Stomach smooth muscle (tissue), 2 donors: ENCODE measurements around the gene PUS7.
"Not testable (repeated sequence)": the region's sequence is repeated elsewhere in the genome, so short reads cannot be mapped to it uniquely, and the experiment has no call there.

Experiments
- H3K27ac ChIP-seq: one replicate; pipeline ENCODE4 v1.7.0; 2013; ENCODE audit warnings: mild to moderate bottlenecking, low read length, inconsistent platforms
- H3K27me3 ChIP-seq, 2 donors: one replicate each; pipeline ENCODE4 v1.7.0; 2013; ENCODE audit warnings: low read length in 2 of 2; ENCODE audit not compliant: insufficient read depth in 2 of 2, control insufficient read depth in 1 of 2
- H3K36me3 ChIP-seq, 2 donors: one replicate each; pipeline ENCODE4 v1.7.0; 2013; ENCODE audit warnings: low read length in 2 of 2; ENCODE audit not compliant: control insufficient read depth in 2 of 2, insufficient read depth in 2 of 2
- H3K4me1 ChIP-seq: one replicate; pipeline ENCODE4 v1.7.0; 2013; ENCODE audit warnings: low read length; ENCODE audit not compliant: control insufficient read depth, insufficient read depth
- H3K4me3 ChIP-seq, 2 donors: one replicate each; pipeline ENCODE4 v1.7.0; 2013; ENCODE audit warnings: low read length in 2 of 2
- H3K9ac ChIP-seq, 2 donors: one replicate each; pipeline ENCODE4 v1.7.0; 2013; ENCODE audit warnings: low read length in 2 of 2, mild to moderate bottlenecking in 1 of 2
- H3K9me3 ChIP-seq, 2 donors: one replicate each; pipeline ENCODE4 v1.7.0; 2013; ENCODE audit warnings: low read length in 2 of 2; ENCODE audit not compliant: control insufficient read depth in 2 of 2
- donor health status: healthy.
- donor health status: Pancreatic carcinoma.

PUS7 gene

DNA sequence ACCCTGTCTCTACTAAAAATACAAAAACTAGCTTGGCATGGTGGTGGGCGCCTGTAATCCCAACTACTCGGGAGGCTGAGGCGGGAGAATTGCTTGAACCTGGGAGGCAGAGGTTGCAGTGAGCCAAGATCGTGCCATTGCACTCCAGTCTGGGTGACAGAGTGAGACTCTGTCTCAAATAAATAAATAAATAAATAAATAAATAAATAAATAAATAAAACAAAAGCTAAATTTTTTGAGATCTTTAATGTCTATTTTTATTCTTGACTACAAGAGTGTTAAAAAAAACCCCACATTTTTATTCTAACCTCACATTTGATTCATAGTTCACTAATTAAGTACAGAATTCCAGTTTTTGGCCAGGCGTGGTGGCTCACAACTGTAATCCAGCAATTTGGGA is 5.7 kb upstream of the PUS7 start:
- H3K9me3 ChIP-seq, H3K27ac ChIP-seq, H3K36me3 ChIP-seq, H3K27me3 ChIP-seq, H3K9ac ChIP-seq, H3K4me3 ChIP-seq, H3K4me1 ChIP-seq: not testable (repeated sequence)

DNA sequence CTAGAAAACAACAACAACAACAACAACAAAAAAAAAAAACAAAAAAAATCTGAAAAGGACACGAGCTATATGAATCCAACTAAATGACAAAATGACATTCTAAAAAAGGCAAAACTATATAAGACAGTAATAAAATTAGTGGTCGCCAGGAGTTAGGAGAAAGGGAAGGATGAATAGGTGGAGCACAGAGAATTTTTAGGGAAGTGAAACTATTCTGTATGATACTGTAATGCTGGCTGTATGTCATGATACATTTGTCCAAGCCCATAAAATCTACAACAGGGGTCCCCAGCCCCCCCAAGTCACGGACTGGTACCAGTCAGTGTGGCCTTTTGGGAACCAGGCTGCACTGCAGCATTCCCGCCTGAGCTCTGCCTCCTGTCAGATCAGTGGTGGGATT is 2.8 kb upstream of the PUS7 start:
- H3K4me1 ChIP-seq, result peaks cover 11% of the 10 kb centered on the region
- H3K27ac ChIP-seq, result no peak overlapping the region
- H3K27me3 ChIP-seq, result no peaks in the 10 kb centered on the region
- H3K4me3 ChIP-seq, result no peak overlapping the region
- H3K36me3 ChIP-seq, result no peaks in the 10 kb centered on the region
- H3K9me3 ChIP-seq, result no peaks in the 10 kb centered on the region
- no peak overlapping the region for H3K9ac ChIP-seq

DNA sequence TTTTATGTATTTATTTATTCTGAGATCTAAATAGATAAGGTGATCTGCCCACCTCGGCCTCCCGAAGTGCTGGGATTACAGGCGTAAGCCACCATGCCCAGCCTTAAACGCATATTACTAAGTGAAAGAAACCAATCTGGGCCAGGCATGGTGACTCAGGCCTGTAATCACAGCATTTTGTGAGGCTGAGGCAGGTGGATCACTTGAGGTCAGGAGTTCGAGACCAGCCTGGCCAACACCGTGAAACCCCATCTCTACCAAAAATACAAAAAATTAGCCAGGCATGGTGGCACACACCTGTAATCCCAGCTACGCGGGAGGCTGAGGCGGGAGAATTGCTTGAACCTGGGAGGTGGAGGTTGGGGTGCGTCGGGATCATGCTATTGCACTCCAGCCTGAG is 2.4 kb upstream of the PUS7 start:
- H3K36me3 ChIP-seq, H3K27me3 ChIP-seq, H3K9me3 ChIP-seq, H3K4me3 ChIP-seq, H3K9ac ChIP-seq, H3K27ac ChIP-seq: not testable (repeated sequence)
- peaks cover 11% of the 10 kb centered on the region for H3K4me1 ChIP-seq

DNA sequence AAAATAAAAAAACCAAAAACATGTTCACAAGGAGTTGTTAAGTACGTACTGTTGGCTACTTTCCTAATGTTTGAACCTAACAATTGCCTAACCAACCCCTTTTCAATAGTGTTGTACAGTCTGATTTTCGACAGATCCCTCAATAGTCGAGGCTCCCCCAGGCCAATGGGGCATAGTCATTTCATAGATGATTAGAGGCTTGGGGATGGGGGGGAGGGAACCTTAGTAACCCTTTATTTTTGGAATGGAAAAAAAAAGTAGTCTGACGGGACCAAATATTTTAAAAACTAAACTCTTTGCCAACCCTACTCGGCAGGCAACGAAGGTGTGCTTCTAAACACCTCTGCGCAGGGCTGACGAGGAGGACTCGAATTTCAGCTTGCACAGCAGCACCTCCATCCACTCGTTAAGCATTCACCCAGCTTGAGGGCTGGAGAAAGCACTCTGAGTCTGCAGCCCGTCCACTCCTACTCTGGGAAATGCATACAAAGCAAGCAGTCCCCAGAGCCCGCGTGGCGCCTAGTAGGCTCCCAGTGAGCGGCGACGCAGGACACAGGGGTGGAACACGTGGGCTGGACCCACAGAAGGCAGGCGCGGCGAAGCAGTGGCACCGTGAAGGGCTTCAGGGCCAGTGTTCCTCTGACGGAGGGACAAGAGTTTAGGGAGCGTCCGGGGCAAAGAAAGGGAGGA is 899 bp downstream of the PUS7 start:
- peak overlapping the region; percentile 83 to 94 for H3K4me3 ChIP-seq
- H3K27me3 ChIP-seq, result no peaks in the 10 kb centered on the region

DNA sequence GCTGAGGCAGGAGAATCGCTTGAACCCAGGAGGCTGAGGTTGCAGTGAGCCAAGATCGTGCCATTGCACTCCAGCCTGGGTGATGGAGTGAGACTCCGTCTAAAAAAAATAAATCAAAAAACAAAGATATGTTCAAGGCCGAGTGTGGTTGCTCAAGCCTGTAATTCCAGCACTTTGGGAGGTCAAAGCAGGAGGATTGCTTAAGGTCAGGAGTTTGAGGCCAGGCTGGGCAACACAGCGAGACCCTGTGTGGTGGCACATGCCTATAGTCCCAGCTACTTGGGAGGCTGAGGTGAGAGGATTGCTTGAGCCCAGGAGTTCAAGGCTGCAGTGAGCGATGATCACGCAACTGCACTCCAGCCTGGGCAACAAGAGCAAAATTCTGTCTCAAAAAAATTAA is 1.5 kb downstream of the PUS7 start:
- H3K27ac ChIP-seq, H3K4me3 ChIP-seq: not testable (repeated sequence)

More for the DNA sequence above, 899 bp downstream of the PUS7 start:
- Histone ChIP-seq H3K9me3 (no peaks in the 10 kb centered on the region), H3K27ac (peak overlapping the region; percentile 90), H3K9ac (peak overlapping the region; percentile 71 to 86), H3K36me3 (no peaks in the 10 kb centered on the region), H3K4me1 (peaks cover 11% of the 10 kb centered on the region)

DNA sequence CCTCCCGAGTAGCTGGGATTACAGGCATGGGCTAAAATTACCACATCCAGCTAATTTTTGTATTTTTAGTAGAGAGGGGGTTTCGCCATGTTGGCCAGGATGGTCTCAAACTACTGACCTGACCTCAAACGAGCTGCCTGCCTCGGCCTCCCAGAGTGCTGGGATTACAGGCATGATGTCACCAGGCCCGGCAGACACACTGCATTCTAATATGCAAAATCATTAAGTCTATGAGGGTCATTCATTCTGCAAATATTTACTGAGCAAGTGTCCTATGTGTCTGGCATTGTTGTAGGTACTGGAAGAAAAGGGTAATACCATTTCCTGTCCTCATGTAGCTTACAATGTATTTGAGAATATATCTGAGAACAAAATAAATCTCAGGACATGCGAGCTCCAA is 2.7 kb downstream of the PUS7 start:
- Histone ChIP-seq H3K27ac (no peak overlapping the region), H3K36me3 (no peaks in the 10 kb centered on the region), H3K9me3 (no peaks in the 10 kb centered on the region), H3K9ac (no peak overlapping the region), H3K4me1 (peaks cover 11% of the 10 kb centered on the region), H3K27me3 (no peaks in the 10 kb centered on the region), H3K4me3 (no peak overlapping the region)

More for the DNA sequence above, 1.5 kb downstream of the PUS7 start:
- H3K9me3 ChIP-seq, H3K9ac ChIP-seq, H3K27me3 ChIP-seq, H3K36me3 ChIP-seq: not testable (repeated sequence)
- peaks cover 11% of the 10 kb centered on the region for H3K4me1 ChIP-seq

DNA sequence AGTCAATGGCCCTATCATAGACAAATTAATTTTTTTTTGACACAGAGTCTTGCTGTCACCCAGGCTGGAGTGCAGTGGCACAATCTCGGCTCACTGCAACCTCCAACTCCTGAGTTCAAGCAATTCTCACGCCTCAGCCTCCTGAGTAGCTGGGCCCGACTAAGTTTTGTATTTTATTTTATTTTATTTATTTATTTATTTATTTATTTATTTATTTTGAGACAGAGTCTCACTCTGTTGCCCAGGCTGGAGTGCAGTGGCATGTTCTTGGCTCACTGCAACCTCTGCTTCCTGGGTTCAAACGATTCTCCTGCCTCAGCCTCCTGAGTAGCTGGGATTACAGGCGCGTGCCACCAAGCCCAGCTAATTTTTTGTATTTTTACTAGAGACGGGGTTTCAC is 6.5 kb downstream of the PUS7 start:
- H3K9me3 ChIP-seq, H3K27me3 ChIP-seq, H3K4me1 ChIP-seq, H3K36me3 ChIP-seq, H3K27ac ChIP-seq, H3K9ac ChIP-seq, H3K4me3 ChIP-seq: not testable (repeated sequence)

DNA sequence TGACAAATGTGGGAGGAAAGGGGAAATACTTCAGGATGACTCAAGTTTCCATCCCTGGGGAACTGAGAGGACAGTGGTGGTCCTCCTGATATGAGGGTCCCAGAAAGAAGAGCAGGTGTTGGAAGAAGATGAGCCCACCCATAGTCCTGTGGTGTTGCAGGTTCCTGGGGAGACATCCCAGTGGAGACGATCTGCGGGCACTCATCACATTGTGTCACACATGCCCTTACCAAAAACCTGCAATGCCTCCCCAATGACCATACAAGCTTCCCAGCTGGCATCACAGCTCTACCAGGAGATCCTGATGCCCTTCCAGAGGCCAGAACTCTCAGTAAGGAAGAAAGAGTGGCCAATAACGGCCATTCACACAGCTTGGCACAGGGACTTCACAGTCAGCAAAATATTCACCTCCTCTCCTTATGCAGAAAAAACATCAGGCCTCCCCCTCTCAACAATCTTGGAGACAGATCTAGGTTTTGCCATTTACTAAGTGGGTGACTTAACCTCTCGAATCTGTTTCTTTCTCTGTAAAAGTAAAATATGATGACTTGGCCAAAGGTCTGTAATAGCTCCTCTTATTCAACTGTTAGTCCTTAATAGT is 9.0 kb downstream of the PUS7 start:
- H3K4me3 ChIP-seq, result no peak overlapping the region
- no peak overlapping the region for H3K27ac ChIP-seq
- H3K36me3 ChIP-seq, result peaks cover 0 to 3% of the 10 kb centered on the region in 2 donors

DNA sequence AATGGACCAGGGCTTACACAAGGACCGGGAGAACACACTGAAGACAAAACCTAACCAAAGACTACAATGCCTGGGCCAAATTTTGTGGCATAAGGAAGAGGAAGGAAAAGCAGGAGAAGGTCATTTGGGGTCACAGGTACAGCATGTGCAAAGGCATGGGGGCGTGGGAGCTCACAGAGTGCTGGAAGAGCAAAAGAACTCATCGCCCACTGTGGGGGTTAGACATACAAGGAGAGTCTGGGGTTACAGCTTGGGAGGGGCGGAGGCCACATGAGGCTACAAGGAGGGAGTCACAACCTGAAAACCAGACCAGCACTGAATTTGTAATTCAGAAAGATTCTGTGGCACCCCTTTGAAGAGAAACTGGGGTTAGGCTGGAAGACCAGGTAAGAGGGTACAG is 9.7 kb downstream of the PUS7 start:
- Histone ChIP-seq H3K27me3 (no peaks in the 10 kb centered on the region), H3K9ac (no peak overlapping the region), H3K36me3 (peaks cover 0 to 3% of the 10 kb centered on the region in 2 donors), H3K9me3 (no peaks in the 10 kb centered on the region), H3K4me1 (no peaks in the 10 kb centered on the region), H3K4me3 (no peak overlapping the region), H3K27ac (no peak overlapping the region)

More for the DNA sequence above, 9.0 kb downstream of the PUS7 start:
- no peaks in the 10 kb centered on the region for H3K27me3 ChIP-seq
- no peaks in the 10 kb centered on the region for H3K9me3 ChIP-seq
- H3K9ac ChIP-seq, result no peak overlapping the region
- H3K4me1 ChIP-seq, result no peaks in the 10 kb centered on the region

DNA sequence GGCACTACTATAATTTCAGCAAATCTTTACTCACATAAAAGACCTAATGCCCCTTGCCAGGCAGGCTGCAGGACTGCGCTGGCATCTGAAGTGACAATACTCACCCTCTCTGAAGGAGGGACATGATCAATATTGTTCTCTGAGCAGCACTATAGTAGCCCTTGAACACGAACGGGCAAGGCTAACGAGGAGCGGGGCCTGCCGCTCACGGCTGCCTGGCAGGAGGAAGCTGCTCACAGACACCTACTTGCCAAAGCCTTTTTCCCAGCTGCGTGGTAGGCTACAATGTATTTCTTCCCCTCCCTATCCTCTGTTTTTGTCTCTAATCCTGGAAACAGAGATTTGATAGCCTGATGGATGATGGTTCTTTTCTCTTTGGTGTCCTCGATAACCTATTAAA is 19.9 kb downstream of the PUS7 start:
- Histone ChIP-seq H3K27me3 (no peaks in the 10 kb centered on the region), H3K36me3 (peaks cover 0 to 4% of the 10 kb centered on the region in 2 donors), H3K4me1 (no peaks in the 10 kb centered on the region), H3K9me3 (no peaks in the 10 kb centered on the region), H3K4me3 (no peak overlapping the region), H3K27ac (no peak overlapping the region), H3K9ac (no peak overlapping the region)

DNA sequence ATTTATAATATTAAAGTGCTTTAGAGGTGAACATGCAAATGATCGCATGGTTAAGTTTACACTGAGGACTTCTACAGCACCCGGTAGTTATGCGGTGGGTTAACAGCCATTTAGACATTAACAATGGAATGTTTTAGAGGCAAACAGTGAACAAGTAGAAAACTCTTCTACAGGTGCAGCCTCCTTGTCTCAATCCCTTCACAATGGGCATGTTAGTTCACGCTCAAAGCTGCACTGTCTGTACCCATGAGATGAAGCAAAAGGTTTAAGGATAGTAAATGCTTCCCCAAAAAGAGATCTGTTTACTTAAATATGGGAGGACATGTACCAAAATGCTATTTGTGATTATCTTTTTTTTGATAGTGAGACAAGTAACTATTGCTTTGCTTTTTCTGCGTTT is 25.1 kb downstream of the PUS7 start:
- H3K4me3 ChIP-seq, result no peak overlapping the region
- peaks cover 4% of the 10 kb centered on the region for H3K4me1 ChIP-seq
- H3K27me3 ChIP-seq, result no peaks in the 10 kb centered on the region
- H3K9ac ChIP-seq, result no peak overlapping the region
- H3K27ac ChIP-seq, result no peak overlapping the region
- peaks cover 0 to 2% of the 10 kb centered on the region in 2 donors for H3K36me3 ChIP-seq
- no peaks in the 10 kb centered on the region for H3K9me3 ChIP-seq
